ENCODE results near the gene AGXT.

AGXT gene

DNA sequence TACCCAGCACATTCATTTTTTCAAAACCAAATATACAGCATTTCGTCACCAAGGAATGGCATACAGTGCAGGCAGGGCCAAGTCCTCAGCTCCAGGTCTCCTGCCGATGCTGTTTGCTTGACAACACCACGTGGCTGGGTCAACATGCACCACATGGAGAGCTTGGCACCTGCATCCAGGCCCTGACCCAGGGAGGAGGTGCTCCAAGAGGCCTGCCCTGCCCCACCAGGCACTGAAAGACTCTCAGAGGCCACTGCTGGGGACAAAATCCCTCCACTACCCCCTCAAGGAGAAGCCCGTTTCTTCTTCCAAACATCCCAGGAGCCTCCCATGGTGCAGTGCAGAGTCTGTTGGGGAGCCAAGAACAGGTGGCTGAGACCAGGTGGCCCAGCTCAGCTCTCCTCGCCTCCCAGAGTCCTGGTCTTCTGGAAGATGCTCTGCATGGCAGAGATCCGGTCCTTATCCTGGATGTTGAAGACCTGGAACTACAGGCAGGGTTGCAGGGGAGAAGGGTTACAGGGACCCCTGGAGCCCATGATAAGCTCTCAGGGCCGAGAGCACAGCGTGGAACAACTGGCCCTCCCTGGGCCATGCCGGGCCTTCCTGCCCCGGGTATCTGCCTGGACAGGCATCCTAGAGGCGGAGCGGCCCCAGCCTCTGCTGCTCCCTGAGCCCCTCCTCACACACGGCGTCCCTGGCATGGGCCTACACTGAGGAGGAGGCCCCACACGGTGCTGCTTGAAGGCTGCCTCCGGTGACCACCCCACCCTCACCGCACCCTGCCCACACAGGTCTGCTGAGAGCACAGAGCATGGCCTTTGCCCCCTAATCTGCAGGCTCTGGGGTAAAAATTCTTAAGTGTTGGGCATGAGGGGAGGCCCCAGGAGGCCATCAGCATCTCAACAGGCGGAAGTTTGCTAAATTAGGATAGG lies 18.3 kb downstream of the AGXT start:
- DNase-seq, result no peak

DNA sequence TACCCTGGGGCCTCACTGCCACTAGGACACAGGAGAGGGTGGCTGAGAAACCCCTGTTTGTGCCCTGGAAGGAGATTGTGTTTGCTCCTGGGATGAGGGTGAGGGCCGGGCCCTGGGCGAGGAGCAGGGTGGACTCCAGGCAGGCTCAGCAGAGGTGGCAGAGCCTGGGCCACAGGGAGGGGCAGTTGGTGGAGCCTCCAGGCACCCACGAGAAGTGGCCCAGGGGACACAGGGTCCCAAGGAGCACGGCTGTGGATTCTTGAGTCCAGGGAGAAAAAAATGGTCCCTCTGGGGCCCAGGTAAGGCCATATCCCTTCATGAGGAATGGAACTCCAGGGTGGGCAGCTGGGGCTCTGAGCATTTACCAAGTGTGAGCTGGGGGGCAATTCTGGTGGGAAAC lies 19.0 kb downstream of the AGXT start:
- no peak for DNase-seq

DNA sequence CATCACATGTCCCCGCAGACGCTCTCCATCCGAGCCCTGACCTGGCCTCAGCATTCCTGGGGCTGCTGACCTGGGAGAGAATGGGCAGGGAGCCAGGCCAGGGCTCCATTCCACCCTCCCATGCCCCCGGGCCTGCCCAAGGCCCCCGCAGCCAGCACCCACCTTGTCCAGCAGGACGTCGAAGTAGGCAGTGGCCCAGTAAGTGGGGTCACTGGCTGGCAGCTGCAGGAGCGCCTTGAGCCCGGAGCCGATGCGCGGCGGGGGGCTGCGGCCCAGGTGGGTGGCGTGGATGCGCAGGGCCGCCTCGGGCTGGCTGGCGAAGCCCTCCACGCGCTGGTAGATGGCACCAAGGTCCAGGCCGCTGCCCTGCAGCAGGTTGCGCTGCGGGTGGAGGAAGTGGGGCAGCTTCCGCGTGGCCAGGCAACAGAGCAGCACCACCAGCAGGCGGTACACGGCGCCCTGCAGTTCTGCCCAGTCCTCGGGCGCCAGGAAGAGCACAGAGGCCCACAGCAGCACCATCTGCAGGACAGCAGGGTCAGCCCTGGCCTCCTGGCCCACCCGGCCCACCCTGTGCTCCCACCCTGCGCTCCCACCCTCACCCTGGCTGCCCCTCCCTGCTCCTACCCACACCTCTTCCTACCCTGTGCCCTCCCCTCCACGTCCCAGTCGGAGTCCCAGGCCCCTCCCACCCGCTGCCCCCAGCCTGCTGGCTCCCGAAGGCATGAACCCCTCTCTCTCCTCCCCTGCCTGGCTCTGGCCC lies 19.7 kb downstream of the AGXT start:
- no peak for DNase-seq

DNA sequence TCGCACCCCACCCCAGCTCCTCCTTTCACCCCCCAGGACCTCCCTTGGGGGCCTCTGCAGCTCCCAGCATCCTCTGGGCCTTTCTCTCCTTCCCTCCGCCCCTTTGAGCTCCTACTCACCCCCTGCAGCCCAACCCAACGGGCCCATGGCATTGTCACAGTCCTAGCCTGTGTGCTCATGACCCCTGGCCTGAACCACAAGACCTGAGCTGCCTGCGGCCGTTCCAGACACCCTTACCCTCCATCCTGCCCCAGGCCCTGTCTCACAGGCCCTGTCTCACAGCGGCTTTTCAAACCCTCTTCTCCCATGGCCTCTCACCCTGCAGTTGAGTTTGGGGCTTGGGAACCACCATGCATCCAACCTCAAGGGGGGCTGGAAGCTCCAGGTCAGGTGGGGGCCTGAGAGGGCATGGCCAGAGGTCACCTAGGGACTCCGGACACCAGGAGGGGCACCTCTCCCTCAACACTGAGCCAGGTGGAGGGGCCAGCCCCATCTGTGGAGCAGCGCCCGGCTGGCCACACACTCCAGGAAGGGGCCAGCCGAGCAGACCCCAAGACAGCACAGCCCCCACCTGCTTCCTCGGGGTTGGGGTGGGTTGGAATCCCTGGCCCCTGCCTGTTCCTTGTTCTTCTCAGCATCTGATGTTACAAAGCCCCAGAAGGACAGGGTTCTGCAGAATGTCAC lies 20.4 kb downstream of the AGXT start:
- no peak for DNase-seq

DNA sequence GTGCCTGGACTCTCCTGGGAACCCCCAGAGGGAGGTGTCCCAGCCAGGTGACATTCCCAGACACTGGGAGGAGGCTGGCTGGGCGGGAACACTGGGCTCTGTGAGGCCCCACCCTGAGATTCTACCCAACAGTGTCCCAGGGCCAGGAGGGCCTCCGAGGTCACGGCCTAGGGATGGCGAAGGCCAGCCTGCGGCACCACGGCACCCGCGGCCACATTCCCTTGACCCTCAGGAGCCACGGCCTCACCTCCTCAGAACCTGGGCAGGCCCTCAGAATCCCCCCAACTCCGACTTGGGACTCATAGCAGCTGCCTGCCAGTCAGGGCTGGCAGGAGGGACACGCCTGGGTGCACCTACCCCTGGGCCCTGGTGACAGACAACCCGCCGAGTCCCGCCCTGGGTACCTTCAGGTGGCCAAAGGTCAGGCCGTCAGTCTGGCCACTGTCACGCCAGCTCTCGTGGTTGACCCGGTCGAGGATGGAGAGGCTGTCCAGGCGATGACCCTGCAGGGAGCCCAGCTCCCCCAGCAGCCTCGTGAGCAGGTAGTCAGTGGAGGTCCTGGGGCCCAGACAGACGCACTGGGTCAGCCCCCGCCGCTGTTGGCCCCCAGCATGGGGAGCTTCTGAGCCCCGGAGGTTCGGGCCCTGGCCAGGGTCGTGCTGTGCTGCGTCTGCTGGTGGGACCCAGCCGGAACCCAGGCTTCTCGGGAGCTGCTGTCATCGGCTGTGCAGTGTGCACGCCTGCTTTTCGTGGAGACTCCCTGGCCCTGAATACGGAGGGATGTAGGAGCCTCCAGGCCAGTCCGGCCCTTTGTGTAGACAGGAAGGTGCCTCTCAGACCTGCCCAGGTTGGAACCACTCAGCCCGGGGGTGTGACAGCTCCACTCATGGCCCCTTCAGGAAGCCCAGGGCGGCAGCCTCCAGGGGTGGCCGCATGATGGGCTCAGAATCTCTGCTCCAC lies 21.3 kb downstream of the AGXT start:
- no peak for DNase-seq

DNA sequence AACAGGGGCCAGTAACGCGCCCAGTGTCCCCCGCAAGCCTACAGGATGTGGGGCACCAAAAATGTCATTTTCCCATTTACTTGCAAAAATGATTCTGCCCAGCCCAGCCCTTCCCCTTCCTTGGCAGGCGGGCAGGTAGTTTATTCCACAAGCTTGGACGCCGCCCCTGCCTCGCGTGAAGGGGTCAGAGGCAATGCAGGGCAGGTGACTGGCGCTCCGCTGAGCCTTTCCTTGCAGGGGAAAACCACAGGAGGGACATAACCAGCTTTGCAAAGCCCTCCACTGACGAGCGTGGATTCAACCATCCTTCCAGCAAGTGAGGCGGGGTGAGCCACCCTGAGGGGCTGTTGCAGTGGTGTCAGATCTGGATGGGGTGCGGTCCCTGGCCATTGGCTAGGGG lies 22.1 kb downstream of the AGXT start:
- DNase-seq, result no peak

DNA sequence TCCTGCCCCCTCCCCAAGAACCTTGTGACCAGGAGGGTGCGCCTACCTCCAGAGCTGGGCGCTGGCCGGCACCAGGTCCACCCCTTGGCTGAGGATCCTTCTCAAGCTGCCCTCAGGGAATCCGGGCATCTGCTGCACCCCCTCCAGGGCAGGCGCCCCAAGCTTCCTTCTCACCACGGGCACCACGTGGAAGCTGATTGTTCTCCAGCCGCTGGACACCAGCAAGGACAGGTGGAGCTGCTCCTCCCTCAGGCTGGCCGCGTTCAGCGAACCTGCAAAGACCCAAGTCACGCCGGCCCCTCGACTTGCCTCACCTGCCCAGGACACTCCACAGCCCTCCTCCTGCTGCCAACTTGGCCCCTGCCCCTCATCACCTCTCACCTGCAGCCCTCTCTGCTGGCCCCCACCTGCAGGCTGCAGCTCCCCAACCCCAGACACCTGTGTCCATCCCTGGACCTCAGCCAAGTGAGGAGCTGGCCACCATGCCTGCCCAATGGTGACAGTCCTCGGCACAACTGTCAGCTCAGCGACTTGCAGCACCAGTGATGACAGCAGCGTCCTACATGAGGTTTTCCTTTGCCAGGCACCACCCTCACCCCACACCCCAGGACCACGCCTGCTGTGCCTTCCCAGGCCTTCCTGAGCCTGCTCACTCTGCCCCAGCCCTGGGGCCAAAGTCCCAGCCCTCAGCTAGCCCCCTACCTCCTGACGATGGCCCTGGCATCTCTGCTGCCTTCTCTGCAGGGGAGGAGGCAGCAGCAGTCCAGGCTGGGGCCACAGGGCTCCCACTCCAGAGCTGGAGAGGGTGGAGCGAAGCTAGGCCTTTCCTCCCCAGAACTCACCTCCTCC lies 23.1 kb downstream of the AGXT start:
- DNase-seq, result no peak

DNA sequence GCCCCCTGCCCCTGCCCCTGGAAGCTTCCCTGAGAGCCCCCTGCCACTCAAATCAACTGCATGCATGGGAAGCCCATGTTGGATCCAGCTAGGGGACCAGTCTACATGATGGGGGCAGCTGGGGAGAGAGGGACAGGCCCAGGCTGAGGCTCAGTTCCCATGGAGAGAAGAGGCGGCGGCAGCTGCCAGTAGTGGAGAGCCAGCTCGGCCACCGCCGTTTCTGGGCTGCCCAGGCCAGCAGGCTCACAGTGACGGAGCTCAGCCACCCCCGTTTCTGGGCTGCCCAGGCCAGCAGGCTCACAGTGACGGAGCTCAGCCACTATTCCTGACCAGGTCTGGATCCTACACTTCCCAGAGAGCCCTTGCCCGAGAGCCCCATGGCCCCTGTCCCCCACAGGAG lies 23.7 kb downstream of the AGXT start:
- no peak for DNase-seq

DNA sequence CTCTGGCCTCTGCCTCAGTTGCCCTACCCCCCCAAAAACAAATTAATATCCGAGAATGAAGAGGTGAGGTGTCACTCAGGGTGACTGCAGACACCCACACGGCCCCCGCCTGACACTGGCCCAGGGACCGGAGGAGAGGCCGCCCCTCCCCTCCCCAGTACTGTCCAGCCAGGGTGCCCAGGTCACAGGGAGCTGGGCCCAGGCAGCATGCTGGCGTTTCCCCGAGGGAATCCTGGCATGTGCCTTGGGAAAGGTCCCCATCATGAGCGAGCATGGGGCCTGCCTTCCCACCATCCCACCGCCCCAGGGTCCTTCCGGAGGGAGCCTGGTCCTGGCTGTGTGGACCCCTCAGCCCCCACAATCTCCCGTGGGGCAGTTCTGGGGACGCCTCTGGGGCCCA lies 24.3 kb downstream of the AGXT start:
- DNase-seq, result no peak

DNA sequence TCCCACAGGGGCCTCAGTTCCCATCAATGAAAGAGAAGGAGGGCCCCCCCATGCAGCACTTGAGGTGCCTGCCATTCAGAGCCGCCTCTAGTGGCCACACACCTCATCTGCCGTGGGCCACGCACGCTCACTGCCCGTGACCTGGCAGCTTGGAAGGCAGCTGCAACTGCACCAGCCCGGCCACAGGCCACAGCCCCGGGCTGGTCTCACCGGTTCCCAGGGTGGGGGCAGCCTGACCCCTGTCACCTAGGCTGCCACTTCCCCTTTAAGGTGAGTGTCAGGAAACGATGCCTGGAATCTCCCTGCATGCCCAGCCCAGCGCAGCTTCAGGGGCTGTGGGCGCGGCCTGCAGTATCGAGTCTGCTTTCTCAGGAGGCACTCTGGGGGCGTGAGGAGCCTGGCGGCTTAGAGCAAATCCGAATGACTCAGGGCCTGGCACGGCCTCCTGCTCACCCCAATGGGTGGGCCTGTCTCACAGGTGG lies 24.8 kb downstream of the AGXT start:
- no peak for DNase-seq

DNA sequence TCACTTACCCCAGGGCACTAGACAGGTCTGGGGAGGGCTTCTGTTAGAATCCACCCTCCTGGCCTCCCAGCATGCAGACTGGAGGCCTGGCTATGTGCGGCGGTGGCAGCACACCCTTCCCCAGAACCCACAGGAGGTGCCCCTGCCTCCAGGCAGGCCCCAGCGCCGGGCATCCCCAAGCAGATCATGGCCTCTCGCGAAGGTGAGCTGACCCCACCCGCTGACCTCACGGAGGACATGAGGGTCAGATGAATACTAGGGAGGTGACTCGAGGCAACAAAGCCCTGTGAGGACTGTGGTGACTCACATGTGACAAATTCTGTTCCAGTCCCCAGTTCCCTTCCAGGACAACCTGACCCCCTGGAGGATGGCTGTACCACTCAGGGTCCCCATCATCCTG lies 25.4 kb downstream of the AGXT start:
- DNase-seq, result no peak

DNA sequence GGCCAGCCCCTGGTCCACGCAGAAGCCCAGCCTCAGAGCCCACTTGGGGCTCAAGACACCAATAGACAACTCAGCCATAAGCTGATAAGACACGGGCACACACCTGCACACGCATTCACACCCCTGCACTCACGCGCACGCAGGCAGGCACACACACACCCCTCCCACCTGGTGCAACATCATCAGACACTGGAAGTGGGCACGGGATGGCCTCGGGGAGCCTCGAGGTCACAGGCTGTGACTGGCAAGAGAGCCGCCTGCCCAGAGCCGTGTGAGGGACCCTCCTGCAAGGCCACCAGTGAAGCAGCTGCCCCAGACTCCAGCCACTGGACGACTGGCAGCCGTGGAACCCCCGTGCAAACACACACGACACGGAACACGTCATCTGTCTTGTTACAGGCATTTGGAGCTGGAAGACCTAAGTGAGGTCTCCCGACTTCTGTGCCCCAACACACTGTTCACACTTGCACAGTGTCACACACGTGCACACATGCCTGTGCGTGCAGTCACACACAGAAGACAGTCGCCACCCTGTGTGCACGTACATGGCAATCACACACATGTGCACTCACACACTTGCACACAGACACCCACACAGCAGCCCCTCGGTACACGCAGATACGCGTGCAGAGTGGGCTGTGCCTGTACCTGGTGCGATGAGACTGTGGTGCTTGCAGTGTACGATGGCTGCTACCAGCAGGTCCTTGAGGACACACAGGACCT lies 26.4 kb downstream of the AGXT start:
- DNase-seq, result no peak

DNA sequence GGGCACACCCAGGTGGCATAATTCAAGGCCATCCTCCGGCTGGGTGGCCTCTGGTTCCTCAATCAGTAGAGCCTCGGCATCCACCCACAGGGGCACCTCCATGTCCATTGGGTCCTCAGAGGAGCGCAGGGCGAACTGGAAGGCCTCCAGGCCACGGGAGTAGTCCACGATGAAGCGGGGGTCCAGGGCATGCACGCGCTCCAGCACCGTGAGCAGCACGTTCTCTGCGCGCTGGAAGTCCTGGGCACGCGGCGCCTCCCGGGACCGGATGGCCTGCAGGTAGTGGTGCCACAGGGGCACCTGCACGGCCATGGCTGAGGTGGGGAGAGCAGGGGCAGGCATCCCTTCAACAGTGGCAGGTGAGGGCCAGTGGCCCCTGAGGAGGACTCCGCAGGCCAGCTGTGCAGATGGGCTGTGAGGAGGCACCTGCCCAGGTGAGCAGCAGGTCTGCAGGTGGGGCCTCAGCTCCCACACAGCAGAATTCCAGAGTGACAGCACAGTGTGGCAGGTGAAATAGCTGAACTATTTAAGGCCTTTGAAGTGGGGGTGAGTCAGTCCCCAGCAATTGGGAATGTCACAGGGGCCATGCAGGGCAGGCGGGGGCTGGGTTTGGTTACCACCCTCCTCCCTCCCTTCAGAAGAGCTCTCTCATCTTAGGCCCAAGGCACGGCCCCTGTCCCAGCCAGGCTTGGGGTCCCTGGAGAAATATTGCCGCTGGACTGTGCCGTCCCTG lies 27.2 kb downstream of the AGXT start, which contains the start of gene MAB21L4:
Gene MAB21L4 (minus strand): TSS at position 501 of the 733 bp plus-strand sequence. CDS start 159 bp downstream, at position 342.
- no peak for DNase-seq

DNA sequence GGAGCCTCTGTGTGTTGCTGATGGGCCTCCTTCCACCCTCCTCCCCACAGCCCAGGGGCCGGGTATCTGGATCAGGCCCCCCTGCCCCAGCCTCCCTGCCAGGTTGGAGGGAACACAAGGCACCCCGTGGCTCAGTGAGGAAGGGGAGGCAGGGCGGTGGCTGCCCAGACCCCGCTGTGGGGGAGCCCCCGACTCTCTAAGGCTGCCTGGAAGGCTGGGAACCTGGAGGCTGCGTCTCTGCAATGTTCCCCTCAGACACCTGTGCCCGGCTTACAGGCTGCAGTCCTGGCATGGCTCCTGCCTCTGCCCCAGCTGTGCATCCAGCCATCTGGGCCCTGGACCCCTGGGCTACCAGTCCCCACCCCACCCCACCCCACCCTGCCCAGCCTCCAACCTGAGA lies 27.8 kb downstream of the AGXT start:
- no peak for DNase-seq

DNA sequence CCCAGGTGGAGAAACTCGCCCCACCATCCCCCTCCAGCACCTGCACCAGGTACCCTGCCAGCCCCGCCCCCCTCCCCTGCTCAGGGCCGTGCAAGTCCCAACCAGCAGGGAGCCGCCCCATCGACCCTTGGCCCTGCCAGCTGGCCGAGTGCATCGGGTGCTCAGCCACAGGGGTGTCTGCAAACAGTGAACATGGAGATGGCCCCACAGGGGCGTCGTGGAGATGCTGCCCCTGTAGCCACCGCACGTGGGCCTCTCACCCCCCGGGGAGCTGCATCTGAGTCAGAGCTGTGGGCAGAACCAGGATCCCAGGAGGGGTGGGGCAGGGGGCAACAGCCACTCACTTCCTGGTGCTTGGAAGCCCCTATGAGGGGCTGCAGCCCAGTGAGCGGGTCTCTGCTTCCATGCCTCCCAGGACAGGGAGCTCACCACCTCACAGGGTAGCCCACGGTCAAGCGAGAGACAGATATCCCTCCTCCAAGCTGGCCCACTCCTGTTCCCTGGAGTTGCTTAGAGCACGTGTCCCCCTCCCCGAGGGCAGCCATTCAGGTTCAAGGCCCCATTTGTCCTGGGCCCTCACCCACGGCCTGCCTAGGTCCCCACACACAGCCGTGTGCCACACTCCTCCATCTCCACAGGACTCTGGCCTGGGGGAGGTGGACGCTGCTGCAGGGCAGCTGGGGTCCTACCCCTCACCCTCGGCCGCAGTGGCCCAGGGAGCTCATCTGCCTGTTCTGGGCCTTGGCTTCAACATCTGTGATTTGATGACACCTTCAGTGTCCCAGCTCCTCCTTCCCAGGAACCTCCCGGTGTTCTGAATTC lies 28.5 kb downstream of the AGXT start:
- DNase-seq, result no peak

DNA sequence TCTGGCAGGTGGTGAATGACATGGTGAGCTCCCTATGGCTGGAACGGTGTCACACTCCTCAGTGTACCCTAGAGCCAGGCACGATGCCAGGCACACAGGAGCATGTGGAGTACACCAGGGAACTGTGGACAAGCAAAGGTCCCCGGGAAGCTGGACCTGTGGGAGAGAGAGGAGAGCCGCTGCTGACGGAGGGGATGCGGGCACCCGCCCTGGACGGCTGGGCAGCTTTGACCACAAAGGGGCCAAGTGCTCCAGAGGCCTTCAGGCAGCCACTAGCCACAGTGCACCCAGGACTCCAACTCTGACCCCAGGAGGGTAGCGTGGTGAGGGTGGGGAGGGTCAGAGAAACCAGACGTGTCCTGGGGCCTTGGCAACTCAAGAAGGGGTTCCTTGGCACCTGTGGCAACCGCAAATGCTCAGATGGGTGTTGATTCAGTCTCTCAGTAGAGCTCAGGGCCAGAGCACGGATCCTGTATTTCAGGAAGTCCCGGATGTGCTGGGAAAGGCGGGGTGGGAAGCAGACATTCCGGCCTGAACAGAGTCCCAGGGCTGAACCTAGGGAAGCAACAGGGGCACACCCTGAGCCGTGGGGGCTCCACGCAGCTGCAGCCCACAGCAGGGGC lies 29.6 kb downstream of the AGXT start:
- DNase-seq, result no peak

DNA sequence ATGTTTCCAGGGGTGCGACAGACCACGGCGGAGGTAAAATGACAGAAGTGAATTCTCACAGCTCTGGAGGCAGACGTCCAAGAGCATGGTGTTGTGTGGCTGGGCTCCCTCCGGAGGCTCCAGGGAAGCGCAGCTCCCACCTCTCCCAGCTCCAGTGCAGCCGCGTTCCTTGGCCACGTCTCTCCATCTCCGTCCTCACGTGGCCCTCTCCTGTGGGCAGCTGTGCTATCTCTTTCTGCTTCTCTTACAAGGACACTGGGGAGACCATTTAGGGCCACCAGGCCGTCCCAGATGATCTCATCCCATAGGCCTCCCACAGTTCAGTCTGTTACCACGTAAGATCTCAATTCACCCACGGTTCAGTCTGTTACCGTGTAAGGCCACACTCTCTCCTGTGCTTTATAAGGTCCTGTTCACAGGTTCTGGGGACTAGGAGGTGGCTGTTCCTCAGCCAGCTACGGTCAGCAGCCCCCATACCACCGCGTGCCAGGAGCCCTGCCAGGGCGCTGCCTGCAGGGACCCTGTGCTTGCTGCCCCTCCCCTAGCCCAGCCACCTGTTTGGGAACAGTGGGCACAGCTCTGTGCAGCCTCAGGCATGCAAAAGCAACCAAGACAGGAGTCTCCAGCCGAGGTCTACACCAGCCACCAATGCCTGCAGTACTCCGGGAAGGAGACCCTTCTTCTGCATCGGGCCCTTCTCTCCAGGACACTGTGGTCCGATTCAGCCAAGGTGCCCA lies 30.3 kb downstream of the AGXT start:
- DNase-seq, result no peak

DNA sequence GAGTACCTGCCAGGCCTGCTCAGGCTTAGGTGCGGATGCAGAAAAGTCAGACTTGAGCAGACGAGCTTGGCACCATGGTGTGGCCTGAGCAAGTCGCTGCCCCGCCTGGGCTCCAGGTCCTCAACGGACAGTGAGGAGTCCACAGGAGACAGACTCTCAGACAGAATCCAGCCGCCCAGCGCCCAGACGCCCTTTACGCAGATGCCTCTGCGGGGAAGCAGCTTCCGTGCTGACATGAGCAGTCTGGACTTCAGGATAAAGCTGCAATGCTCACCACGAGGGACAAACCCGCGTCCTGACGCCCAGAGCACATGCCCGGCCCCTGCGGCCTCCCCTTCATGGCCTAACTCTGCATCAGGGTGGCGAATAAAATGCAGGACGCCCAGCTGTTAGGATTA lies 30.8 kb downstream of the AGXT start:
- no peak for DNase-seq

All from KG1 (cell line).